Measurements from ENCODE around the gene SLC6A8.
"Not testable (repeated sequence)": the region's sequence is repeated elsewhere in the genome, so short reads cannot be mapped to it uniquely, and the experiment has no call there.

The SLC6A8 gene

DNA sequence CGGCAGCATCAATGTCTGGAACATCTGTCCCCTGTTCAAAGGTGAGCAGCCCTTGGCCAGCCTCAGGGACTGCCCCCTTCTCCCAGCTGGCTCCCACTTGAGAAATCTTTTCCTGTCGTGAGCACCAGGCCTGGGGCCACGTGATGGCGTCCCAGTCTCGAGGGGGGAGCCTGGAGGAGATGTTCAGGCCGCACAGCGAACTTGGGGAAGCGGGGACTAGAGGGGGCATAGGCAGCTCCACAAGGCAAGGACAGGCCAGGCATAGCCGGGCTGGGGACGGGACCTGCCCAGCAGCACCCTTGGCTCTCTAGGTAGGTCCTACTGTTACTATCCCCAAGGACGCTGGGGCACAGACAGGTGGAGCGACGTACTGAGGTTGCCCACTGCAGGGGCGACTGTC lies 2.7 kb downstream of the SLC6A8 start:
- Histone ChIP-seq H3K27ac (no peak overlapping the region), H3K4me3 (ENCODE audit: low read depth, low read length) (no peak overlapping the region), H3K36me3 (replicated peaks) (no peaks in the 10 kb centered on the region), H3K27me3 (replicated peaks) (no peaks in the 10 kb centered on the region)
- TF ChIP-seq, protein P1, sequence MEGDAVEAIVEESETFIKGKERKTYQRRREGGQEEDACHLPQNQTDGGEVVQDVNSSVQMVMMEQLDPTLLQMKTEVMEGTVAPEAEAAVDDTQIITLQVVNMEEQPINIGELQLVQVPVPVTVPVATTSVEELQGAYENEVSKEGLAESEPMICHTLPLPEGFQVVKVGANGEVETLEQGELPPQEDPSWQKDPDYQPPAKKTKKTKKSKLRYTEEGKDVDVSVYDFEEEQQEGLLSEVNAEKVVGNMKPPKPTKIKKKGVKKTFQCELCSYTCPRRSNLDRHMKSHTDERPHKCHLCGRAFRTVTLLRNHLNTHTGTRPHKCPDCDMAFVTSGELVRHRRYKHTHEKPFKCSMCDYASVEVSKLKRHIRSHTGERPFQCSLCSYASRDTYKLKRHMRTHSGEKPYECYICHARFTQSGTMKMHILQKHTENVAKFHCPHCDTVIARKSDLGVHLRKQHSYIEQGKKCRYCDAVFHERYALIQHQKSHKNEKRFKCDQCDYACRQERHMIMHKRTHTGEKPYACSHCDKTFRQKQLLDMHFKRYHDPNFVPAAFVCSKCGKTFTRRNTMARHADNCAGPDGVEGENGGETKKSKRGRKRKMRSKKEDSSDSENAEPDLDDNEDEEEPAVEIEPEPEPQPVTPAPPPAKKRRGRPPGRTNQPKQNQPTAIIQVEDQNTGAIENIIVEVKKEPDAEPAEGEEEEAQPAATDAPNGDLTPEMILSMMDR (IDR thresholded peaks at IDR 0.05; ENCODE audit: low read depth, low read length, missing control alignments): no peak
- DNase-seq: no peak
- in situ Hi-C loops (cut with HindIII; ENCODE audit: low pct_ligation_motif_present, low sequenced_read_pairs): no loop called here

DNA sequence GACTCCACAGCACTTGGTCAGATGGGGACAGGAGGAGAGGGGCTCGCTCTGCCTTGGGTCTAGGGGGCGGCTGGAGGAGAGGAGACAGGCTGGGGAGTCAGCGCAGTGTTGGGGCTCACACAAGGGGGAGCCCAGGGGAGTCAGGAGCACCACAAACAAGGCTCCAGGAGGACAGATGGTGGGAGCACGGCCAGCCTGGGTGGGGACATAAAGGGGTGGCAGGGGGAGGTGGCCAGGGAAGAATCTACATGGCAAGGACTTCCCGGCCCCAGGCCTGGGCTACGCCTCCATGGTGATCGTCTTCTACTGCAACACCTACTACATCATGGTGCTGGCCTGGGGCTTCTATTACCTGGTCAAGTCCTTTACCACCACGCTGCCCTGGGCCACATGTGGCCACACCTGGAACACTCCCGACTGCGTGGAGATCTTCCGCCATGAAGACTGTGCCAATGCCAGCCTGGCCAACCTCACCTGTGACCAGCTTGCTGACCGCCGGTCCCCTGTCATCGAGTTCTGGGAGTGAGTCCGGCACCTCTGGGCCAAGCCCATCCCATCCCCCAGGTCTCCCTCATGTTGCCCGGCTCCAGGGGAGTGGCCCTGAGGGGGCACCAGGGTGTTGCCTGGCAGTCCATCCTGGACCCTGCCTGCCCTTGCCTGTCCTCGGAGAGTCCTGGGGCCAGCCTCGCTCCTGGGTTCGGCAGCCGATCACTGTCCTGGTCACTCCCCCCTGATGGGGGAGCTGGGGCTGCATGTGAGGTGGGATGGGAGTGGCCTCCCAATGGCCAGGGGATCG lies 3.5 kb downstream of the SLC6A8 start:
- H3K27ac ChIP-seq; H3K4me3 ChIP-seq (ENCODE audit: low read depth, low read length); DNase-seq; in situ Hi-C loops (cut with HindIII; ENCODE audit: low pct_ligation_motif_present, low sequenced_read_pairs); H3K27me3 ChIP-seq (replicated peaks); H3K36me3 ChIP-seq (replicated peaks): not testable (repeated sequence)

DNA sequence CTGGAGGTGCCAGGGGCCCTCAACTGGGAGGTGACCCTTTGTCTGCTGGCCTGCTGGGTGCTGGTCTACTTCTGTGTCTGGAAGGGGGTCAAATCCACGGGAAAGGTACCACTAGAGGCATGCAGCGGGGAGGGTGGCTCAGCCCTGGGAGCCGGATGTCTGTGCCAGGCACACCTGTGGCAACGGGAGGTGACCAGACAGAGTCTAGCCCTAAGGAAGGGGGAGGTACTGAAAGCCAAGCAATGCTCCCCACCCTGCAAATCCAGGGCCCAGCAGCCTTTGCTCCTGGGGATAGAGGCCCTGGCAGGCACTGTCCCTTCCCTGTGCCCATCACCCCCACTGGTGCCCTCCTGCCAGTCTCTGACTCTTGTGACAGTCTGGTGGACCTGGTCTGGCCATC lies 4.3 kb downstream of the SLC6A8 start:
- in situ Hi-C loops (cut with HindIII; ENCODE audit: low pct_ligation_motif_present, low sequenced_read_pairs): no loop called here
- H3K4me3 ChIP-seq (ENCODE audit: low read depth, low read length): no peak overlapping the region
- no peaks in the 10 kb centered on the region for H3K36me3 ChIP-seq (replicated peaks)
- no peaks in the 10 kb centered on the region for H3K27me3 ChIP-seq (replicated peaks)
- no peak for DNase-seq
- H3K27ac ChIP-seq: no peak overlapping the region
- TF ChIP-seq, protein P1 (IDR thresholded peaks at IDR 0.05; ENCODE audit: low read depth, low read length, missing control alignments): no peak

DNA sequence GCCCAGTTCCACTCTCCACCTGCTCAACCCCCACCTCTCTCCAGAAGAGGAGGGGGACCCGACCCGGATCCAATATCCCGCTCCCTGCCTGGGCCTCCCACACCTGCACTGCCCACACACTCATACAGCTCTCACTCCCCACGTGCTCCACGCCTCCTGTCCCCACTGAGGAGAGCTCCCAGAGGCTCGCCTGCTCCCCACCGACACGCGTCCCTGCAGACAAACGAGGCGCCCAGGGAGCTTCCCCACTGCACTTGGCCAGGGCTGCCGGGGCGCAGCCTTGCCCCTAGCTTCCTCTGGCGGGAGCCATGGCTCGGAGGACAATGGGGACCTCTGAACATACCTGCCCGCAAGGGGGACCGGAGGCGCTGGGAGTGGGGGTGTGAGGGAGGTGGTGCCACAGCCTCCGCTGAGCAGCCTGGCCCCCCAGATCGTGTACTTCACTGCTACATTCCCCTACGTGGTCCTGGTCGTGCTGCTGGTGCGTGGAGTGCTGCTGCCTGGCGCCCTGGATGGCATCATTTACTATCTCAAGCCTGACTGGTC lies 5.0 kb downstream of the SLC6A8 start:
- no peak overlapping the region for H3K27ac ChIP-seq
- no peak for DNase-seq
- TF ChIP-seq, protein P1 (IDR thresholded peaks at IDR 0.05; ENCODE audit: low read depth, low read length, missing control alignments): no peak
- no peaks in the 10 kb centered on the region for H3K27me3 ChIP-seq (replicated peaks)
- no peak overlapping the region for H3K4me3 ChIP-seq (ENCODE audit: low read depth, low read length)
- in situ Hi-C loops (cut with HindIII; ENCODE audit: low pct_ligation_motif_present, low sequenced_read_pairs): no loop called here
- H3K36me3 ChIP-seq (replicated peaks): no peaks in the 10 kb centered on the region

DNA sequence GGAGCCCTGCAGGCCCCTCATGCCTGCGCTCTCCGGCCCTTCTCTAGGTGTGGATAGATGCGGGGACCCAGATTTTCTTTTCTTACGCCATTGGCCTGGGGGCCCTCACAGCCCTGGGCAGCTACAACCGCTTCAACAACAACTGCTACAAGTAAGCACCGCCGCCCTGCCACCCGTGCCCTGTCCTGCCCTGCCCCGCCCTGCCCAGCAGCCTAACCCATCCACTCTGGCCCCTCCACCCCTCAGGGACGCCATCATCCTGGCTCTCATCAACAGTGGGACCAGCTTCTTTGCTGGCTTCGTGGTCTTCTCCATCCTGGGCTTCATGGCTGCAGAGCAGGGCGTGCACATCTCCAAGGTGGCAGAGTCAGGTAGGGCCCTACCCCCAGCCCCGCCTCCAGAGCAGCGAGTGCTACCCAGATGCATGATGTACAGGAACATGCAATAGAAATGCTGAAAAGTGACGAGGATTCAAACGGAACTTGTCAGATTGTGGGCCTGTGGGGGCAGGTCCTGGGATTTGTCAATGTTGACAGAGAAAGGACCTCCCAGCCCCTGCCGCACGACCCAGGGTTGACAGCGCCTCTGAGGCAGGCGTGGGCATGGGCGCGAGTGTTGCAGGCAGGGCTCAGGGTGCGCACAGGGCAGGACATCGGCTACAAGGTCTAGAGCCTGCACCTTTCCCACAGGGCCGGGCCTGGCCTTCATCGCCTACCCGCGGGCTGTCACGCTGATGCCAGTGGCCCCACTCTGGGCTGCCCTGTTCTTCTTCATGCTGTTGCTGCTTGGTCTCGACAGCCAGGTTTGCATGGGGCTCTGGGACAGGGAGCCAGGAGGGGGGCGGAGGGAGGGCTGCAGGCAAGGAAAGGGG lies 5.7 kb downstream of the SLC6A8 start:
- DNase-seq: no peak
- Histone ChIP-seq H3K4me3 (ENCODE audit: low read depth, low read length) (no peak overlapping the region), H3K27me3 (replicated peaks) (no peaks in the 10 kb centered on the region), H3K27ac (no peak overlapping the region), H3K36me3 (replicated peaks) (no peaks in the 10 kb centered on the region)
- TF ChIP-seq, protein P1 (IDR thresholded peaks at IDR 0.05; ENCODE audit: low read depth, low read length, missing control alignments): no peak
- in situ Hi-C loops (cut with HindIII; ENCODE audit: low pct_ligation_motif_present, low sequenced_read_pairs): no loop called here

DNA sequence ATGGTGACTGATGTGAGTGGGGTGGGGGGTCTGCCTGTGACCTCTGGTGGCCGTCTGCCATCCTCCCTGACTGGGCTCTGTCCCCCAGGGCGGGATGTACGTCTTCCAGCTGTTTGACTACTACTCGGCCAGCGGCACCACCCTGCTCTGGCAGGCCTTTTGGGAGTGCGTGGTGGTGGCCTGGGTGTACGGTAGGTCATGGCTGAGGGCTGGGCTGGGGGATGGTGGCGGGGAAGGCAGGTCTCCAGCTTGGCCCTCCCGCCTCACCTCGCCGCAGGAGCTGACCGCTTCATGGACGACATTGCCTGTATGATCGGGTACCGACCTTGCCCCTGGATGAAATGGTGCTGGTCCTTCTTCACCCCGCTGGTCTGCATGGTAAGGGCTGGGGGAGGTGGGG lies 6.5 kb downstream of the SLC6A8 start:
- H3K27me3 ChIP-seq (replicated peaks); in situ Hi-C loops (cut with HindIII; ENCODE audit: low pct_ligation_motif_present, low sequenced_read_pairs); H3K36me3 ChIP-seq (replicated peaks); H3K4me3 ChIP-seq (ENCODE audit: low read depth, low read length); H3K27ac ChIP-seq; DNase-seq: not testable (repeated sequence)
